Activated CD4-positive, alpha-beta memory T cell treated with anti-CD3 and anti-CD28 coated beads, Interleukin-2, amount 10 ng/mL, durations not matched to agents 7 days and 5 days (primary cell): ENCODE measurements around the gene TMEM151A. TPM values are rescaled to one million over a fixed set of nuclear protein-coding genes. Genes with fewer than 3 reads are reported as not detected.

ENCODE experiments used
- CTCF ChIA-PET: fragments of 350-600 bp; sonication (Branson Sonifier 250); formaldehyde crosslinking; loops from one replicate; lab custom pipeline; 2021; ENCODE audit warnings: antibody characterized with exemption, inconsistent platforms; lab: Charles Lee
- POLR2A ChIA-PET: fragments of 350-600 bp; sonication (Branson Sonifier 250); formaldehyde crosslinking; loops from one replicate; lab custom pipeline; 2021; ENCODE audit warnings: antibody characterized with exemption; lab: Charles Lee
- DNase-seq: peaks from one replicate; pipeline ENCODE4 v3.0.0-alpha.2; 2020
- H3K27ac Mint-ChIP-seq: one replicate; pipeline ENCODE4 v1.8.0; 2021; ENCODE audit warnings: mild to moderate bottlenecking, mixed read lengths
- H3K27me3 Mint-ChIP-seq: one replicate; pipeline ENCODE4 v1.8.0; 2021; ENCODE audit warnings: mixed read lengths
- H3K36me3 Mint-ChIP-seq: one replicate; pipeline ENCODE4 v1.8.0; 2021; ENCODE audit warnings: low read depth, mixed read lengths
- H3K4me1 Mint-ChIP-seq: one replicate; pipeline ENCODE4 v1.8.0; 2021; ENCODE audit warnings: mixed read lengths
- H3K4me3 Mint-ChIP-seq: one replicate; pipeline ENCODE4 v1.8.0; 2021; ENCODE audit warnings: mild to moderate bottlenecking, mixed read lengths
- H3K9me3 Mint-ChIP-seq: one replicate; pipeline ENCODE4 v1.8.0; 2021; ENCODE audit warnings: mixed read lengths
- total RNA-seq, 2 experiments: library from RNA; stranded (reverse); gene quantifications; one replicate each; pipeline ENCODE4 v1.2.3, GENCODE V29; 2021

The TMEM151A gene
- total RNA-seq, 2 experiments from 2014 or later = not detected

- H3K27ac Mint-ChIP-seq = no peak overlapping the region
- peaks cover 6% of the 10 kb centered on the region for H3K9me3 Mint-ChIP-seq
- H3K4me3 Mint-ChIP-seq = no peak overlapping the region
- H3K4me1 Mint-ChIP-seq = peaks cover 41% of the 10 kb centered on the region
- no peaks in the 10 kb centered on the region for H3K36me3 Mint-ChIP-seq
- ChIA-PET CTCF (interaction anchor here (3.9 kb wide), 1 partner anchor 11 kb away, joined by 44 read pairs; no protein-coding TSS in a partner anchor), POLR2A (interaction anchor here (0.9 kb wide), 1 partner anchor 11 kb away, joined by 6 read pairs; no protein-coding TSS in a partner anchor)
- H3K27me3 Mint-ChIP-seq = peaks cover 10% of the 10 kb centered on the region
- DNase-seq = no peak
Observed at GRCh38 chr11:66323684-66324083, 32.0 kb downstream of the TMEM151A start.

GRCh38 chr11:66324664-66325063 is 33.0 kb downstream of the TMEM151A start:
- no peak overlapping the region for H3K4me3 Mint-ChIP-seq
- peaks cover 35% of the 10 kb centered on the region for H3K4me1 Mint-ChIP-seq
- H3K9me3 Mint-ChIP-seq = peaks cover 5% of the 10 kb centered on the region
- H3K27me3 Mint-ChIP-seq = peaks cover 6% of the 10 kb centered on the region
- ChIA-PET CTCF (interaction anchor here (3.9 kb wide), 1 partner anchor 12 kb away, joined by 44 read pairs; no protein-coding TSS in a partner anchor), POLR2A (interaction anchor here (0.7 to 0.9 kb wide), 2 partner anchors 12 to 13 kb away, joined by 3 to 6 read pairs; no protein-coding TSS in a partner anchor)
- DNase-seq = no peak
- no peaks in the 10 kb centered on the region for H3K36me3 Mint-ChIP-seq
- no peak overlapping the region for H3K27ac Mint-ChIP-seq

GRCh38 chr11:66325263-66325671 is 33.6 kb downstream of the TMEM151A start:
- H3K4me3 Mint-ChIP-seq = no peak overlapping the region
- no peak for DNase-seq
- peaks cover 1% of the 10 kb centered on the region for H3K9me3 Mint-ChIP-seq
- CTCF ChIA-PET = interaction anchor here (3.9 kb wide), 1 partner anchor 13 kb away, joined by 44 read pairs; no protein-coding TSS in a partner anchor
- no peaks in the 10 kb centered on the region for H3K36me3 Mint-ChIP-seq
- no peak overlapping the region for H3K27ac Mint-ChIP-seq
- POLR2A ChIA-PET = interaction anchor here (2.3 kb wide), 1 partner anchor 12 kb away, joined by 30 read pairs; no protein-coding TSS in a partner anchor
- peaks cover under 1% of the 10 kb centered on the region for H3K27me3 Mint-ChIP-seq
- peaks cover 30% of the 10 kb centered on the region for H3K4me1 Mint-ChIP-seq

- H3K36me3 Mint-ChIP-seq = no peaks in the 10 kb centered on the region
- no peak overlapping the region for H3K4me3 Mint-ChIP-seq
- CTCF ChIA-PET = interaction anchor here (3.9 kb wide), 1 partner anchor 14 kb away, joined by 44 read pairs; no protein-coding TSS in a partner anchor
Observed at GRCh38 chr11:66326261-66327111, 34.8 kb downstream of the TMEM151A start.

GRCh38 chr11:66327171-66328030 is 35.7 kb downstream of the TMEM151A start:
- peaks cover 30% of the 10 kb centered on the region for H3K4me1 Mint-ChIP-seq
- no peak overlapping the region for H3K4me3 Mint-ChIP-seq
- no peaks in the 10 kb centered on the region for H3K27me3 Mint-ChIP-seq
- POLR2A ChIA-PET = interaction anchor here (2.3 kb wide), 1 partner anchor 14 kb away, joined by 30 read pairs; no protein-coding TSS in a partner anchor
- no peaks in the 10 kb centered on the region for H3K36me3 Mint-ChIP-seq
- no peaks in the 10 kb centered on the region for H3K9me3 Mint-ChIP-seq
- peak overlapping the region; percentile 33 for H3K27ac Mint-ChIP-seq
- CTCF ChIA-PET = interaction anchor here (3.9 kb wide), 1 partner anchor 15 kb away, joined by 44 read pairs; no protein-coding TSS in a partner anchor
- no peak for DNase-seq

More at GRCh38 chr11:66326261-66327111, 34.8 kb downstream of the TMEM151A start:
- H3K4me1 Mint-ChIP-seq = peaks cover 30% of the 10 kb centered on the region
- POLR2A ChIA-PET = interaction anchor here (2.3 kb wide), 1 partner anchor 13 kb away, joined by 30 read pairs; no protein-coding TSS in a partner anchor
- peak; percentile 40 for DNase-seq
- H3K27ac Mint-ChIP-seq = peak overlapping the region; percentile 21
- no peaks in the 10 kb centered on the region for H3K27me3 Mint-ChIP-seq
- no peaks in the 10 kb centered on the region for H3K9me3 Mint-ChIP-seq

GRCh38 chr11:66328031-66328301 is 36.3 kb downstream of the TMEM151A start:
- peak overlapping the region; percentile 33 for H3K27ac Mint-ChIP-seq
- DNase-seq = peak; percentile 49
- POLR2A ChIA-PET = no interaction called here

GRCh38 chr11:66328302-66329144 is 36.8 kb downstream of the TMEM151A start:
- Mint-ChIP-seq H3K4me1 (peaks cover 30% of the 10 kb centered on the region), H3K4me3 (no peak overlapping the region), H3K27me3 (no peaks in the 10 kb centered on the region), H3K27ac (peak overlapping the region; percentile 33), H3K36me3 (no peaks in the 10 kb centered on the region), H3K9me3 (no peaks in the 10 kb centered on the region)
- DNase-seq = peak; percentile 79
- ChIA-PET CTCF (interaction anchor here (0.9 to 4.9 kb wide), 4 partner anchors 10 to 58 kb away, joined by 3 to 73 read pairs (median 4); partner anchors contain the start of gene B4GAT1), POLR2A (interaction anchor here (0.5 to 1.2 kb wide), 3 partner anchors 15 to 17 kb away, joined by 3 to 7 read pairs (median 6); partner anchors contain the start of gene BRMS1)

More at GRCh38 chr11:66328031-66328301, 36.3 kb downstream of the TMEM151A start:
- CTCF ChIA-PET = no interaction called here
- Mint-ChIP-seq H3K36me3 (no peaks in the 10 kb centered on the region), H3K27me3 (no peaks in the 10 kb centered on the region), H3K4me3 (no peak overlapping the region), H3K9me3 (no peaks in the 10 kb centered on the region), H3K4me1 (peaks cover 30% of the 10 kb centered on the region)

- H3K27ac Mint-ChIP-seq = no peak overlapping the region
- no peak overlapping the region for H3K4me3 Mint-ChIP-seq
- DNase-seq = no peak
- H3K27me3 Mint-ChIP-seq = no peaks in the 10 kb centered on the region
- H3K36me3 Mint-ChIP-seq = no peaks in the 10 kb centered on the region
- ChIA-PET CTCF (interaction anchor here (0.9 to 4.9 kb wide), 5 partner anchors 11 to 59 kb away, joined by 3 to 73 read pairs (median 3); partner anchors contain the start of gene B4GAT1), POLR2A (interaction anchor here (0.5 to 1.2 kb wide), 3 partner anchors 16 to 18 kb away, joined by 3 to 7 read pairs (median 6); partner anchors contain the start of gene BRMS1)
- no peaks in the 10 kb centered on the region for H3K9me3 Mint-ChIP-seq
- peaks cover 30% of the 10 kb centered on the region for H3K4me1 Mint-ChIP-seq
Observed at GRCh38 chr11:66329165-66329673, 37.5 kb downstream of the TMEM151A start.

GRCh38 chr11:66330931-66331330 is 39.2 kb downstream of the TMEM151A start:
- Mint-ChIP-seq H3K4me1 (peaks cover 26% of the 10 kb centered on the region), H3K27ac (no peak overlapping the region), H3K36me3 (no peaks in the 10 kb centered on the region), H3K27me3 (peaks cover 2% of the 10 kb centered on the region), H3K9me3 (no peaks in the 10 kb centered on the region), H3K4me3 (no peak overlapping the region)
- POLR2A ChIA-PET = interaction anchor here (0.8 to 3.5 kb wide), 3 partner anchors 14 to 42 kb away, joined by 3 to 13 read pairs (median 3); partner anchors contain the start of genes BRMS1 and YIF1A
- DNase-seq = no peak
- CTCF ChIA-PET = interaction anchor here (4.9 kb wide), 1 partner anchor 19 kb away, joined by 73 read pairs; no protein-coding TSS in a partner anchor

GRCh38 chr11:66331542-66332370 is 40.1 kb downstream of the TMEM151A start:
- no peaks in the 10 kb centered on the region for H3K36me3 Mint-ChIP-seq

More at GRCh38 chr11:66331542-66332370, 40.1 kb downstream of the TMEM151A start:
- peaks cover 4% of the 10 kb centered on the region for H3K27me3 Mint-ChIP-seq
- H3K27ac Mint-ChIP-seq = no peak overlapping the region
- ChIA-PET POLR2A (interaction anchor here (0.8 to 3.5 kb wide), 3 partner anchors 13 to 43 kb away, joined by 3 to 13 read pairs (median 3); partner anchors contain the start of genes BRMS1 and YIF1A), CTCF (interaction anchor here (1.1 to 4.9 kb wide), 2 partner anchors 20 to 57 kb away, joined by 3 to 73 read pairs; no protein-coding TSS in a partner anchor)
- H3K4me3 Mint-ChIP-seq = no peak overlapping the region
- no peak for DNase-seq
- peaks cover 26% of the 10 kb centered on the region for H3K4me1 Mint-ChIP-seq
- no peaks in the 10 kb centered on the region for H3K9me3 Mint-ChIP-seq
